H1 (cell line): ENCODE data around the gene C16orf46. TPM values are rescaled to one million over a fixed set of nuclear protein-coding genes. Genes with fewer than 3 reads are reported as not detected.

Source experiments
- EGR1 ChIP-seq: IDR thresholded peaks from 2 replicates; pipeline ENCODE4 v1.6.1; 2011; ENCODE audit warnings: low read depth, low read length, borderline replicate concordance
- RXRA ChIP-seq: IDR thresholded peaks from 2 replicates; pipeline ENCODE4 v1.6.1; 2011; ENCODE audit warnings: low read depth, mild to moderate bottlenecking, low read length, moderate library complexity; ENCODE audit not compliant: insufficient read depth
- SP2 ChIP-seq: IDR thresholded peaks from 2 replicates; pipeline ENCODE4 v1.6.1; 2012; ENCODE audit warnings: mild to moderate bottlenecking, low read length, inconsistent platforms
- polyA plus RNA-seq, 7 experiments: library from polyadenylated mRNA; depleted of rRNA in 3 of 7; stranded (reverse) in 5 of 7; unstranded in 2 of 7; fragments of >200 nt in 5 of 7; fragments of 200-250 nt in 2 of 7; gene quantifications; 1 replicate in 5 of 7; 2 replicates in 1 of 7; 4 replicates in 1 of 7; pipeline versions ENCODE4 v1.2.1 to v1.2.3, GENCODE V29; 2011 to 2013; ENCODE audit warnings: missing spikeins in 2 of 7, mixed read lengths in 2 of 7
- total RNA-seq: library from RNA; stranded (reverse); fragmentation: NEBNext Ultra II Directional; extraction: Animal tissue kit (Norgen Biotek cat#: 25700); gene quantifications from 2 replicates; pipeline ENCODE4 v1.2.1, GENCODE V29; 2021

C16orf46 gene
- total and polyA plus RNA-seq, 2 of the 8 experiments (the other 6 are each of a cell fraction or from before 2014, with no cell fraction given) = 0.48 to 0.60 TPM

DNA sequence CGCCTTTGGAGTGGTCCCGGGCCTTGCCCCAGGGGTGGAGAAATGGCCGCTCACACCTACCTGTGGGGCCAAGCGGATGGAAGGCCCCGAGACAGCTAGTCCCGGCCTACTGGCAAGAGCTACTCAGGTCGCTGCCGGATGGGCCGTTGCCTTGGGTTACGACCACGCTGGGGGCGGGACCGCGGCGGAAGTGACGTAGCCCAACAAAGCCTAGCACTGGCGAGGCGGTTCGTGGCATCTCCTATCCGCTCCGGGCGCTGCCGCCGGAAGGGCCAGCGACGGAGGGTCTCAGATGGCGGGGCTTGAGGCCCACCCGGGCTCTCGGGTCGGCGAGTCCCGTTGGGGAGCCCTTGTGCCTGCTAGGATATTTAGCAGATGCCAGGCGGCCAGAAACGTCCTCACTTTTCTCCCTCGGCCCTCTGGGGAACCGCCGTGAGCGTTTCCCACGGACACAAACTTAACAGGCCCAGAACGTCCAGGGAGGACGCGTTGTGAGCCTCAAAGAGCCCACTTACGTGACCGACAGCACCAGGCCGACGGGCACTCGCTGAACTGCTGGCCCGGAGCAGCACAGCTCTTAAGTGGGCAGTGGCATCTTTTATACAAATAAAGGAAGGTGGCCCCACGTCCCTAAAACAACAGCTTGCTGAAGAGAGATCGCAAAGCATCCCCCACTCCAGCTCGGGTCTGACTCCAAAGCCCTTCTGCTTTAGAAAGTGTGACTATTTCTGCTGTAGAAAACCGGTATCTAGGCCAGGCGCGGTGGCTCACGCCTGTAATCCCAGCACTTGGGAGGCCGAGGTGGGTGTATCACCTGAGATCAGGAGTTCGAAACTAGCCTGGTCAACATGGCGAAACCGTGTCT lies at the start of gene C16orf46 (continued):
- no peak for TF ChIP-seq SP2
- TF ChIP-seq RXRA = no peak
- no peak for TF ChIP-seq EGR1
- TF ChIP-seq, all 59 proteins: peak for 18
